ENCODE measurements around the gene RALGAPB. TPM values are rescaled to one million over a fixed set of nuclear protein-coding genes. Genes with fewer than 3 reads are reported as not detected.

RALGAPB gene
- total and polyA plus RNA-seq, 12 donors = 8.4 to 28.2 (median 25.6) TPM

DNA sequence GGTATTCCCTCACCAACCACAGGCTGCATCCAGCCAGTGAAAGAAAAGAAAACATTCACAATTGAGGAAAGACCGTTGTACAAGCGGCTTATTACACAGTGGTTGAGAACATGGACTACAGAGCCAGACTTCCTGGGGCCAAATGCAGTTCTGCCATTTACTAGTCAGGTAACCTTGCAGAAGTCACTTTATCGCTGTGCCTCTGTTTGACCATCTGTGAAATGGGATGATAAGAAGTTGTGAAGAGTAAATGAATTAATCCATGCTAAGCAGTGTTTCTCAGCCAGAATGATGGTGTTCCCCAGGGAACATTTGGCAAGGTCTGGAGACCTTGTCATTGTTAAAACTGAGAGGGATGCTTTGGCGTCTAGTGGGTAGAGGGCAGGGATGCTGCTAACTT is 143.8 kb downstream of the RALGAPB start:
- TF ChIP-seq CTCF (IDR thresholded peaks at IDR 0.05) = no peak
- ATAC-seq = no peak
- WGBS, 2 donors = 83 to 87% methylated on average over 4 of the region's 4 CpGs

GRCh38 chr20:38617011-38617829 is 144.6 kb downstream of the RALGAPB start:
- Histone ChIP-seq H3K4me1 (no peaks in the 10 kb centered on the region), H3K9me3 (no peaks in the 10 kb centered on the region), H3K27ac (no peak overlapping the region), H3K36me3 (no peaks in the 10 kb centered on the region), H3K4me3 (no peak overlapping the region), H3K27me3 (peaks cover 0 to 61% (median 39%) of the 10 kb centered on the region in 7 donors)
- no peak for ATAC-seq
- no peak for DNase-seq
- WGBS, 2 donors = 65 to 82% methylated on average over 16 of the region's 16 CpGs
- no peak for TF ChIP-seq CTCF (IDR thresholded peaks at IDR 0.05)
- intact Hi-C loops (cut with DNase I) = no loop called here

More for the DNA sequence above, 143.8 kb downstream of the RALGAPB start:
- no peak for DNase-seq
- Histone ChIP-seq H3K36me3 (no peaks in the 10 kb centered on the region), H3K4me1 (no peaks in the 10 kb centered on the region), H3K4me3 (no peak overlapping the region), H3K27me3 (peaks cover 0 to 62% (median 40%) of the 10 kb centered on the region in 7 donors), H3K9me3 (no peaks in the 10 kb centered on the region), H3K27ac (no peak overlapping the region)
- intact Hi-C loops (cut with DNase I) = no loop called here

DNA sequence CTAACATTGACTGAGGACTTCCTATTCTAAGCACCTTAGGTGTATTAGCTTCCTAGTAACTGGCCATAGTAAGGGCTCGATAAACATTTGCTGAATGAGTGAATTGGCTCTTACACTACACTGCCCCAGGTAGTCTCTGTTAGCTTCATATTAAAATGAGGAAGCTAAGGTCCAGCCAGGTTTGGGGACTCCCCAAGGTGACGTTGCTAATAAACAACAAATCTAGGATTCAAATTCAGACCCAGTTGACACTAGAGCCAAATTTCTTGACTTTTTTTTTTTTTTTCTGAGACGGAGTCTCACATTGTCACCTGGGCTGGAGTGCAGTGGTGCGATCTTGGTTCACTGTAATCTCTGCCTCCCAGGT is 145.2 kb downstream of the RALGAPB start:
- no peak for TF ChIP-seq CTCF (IDR thresholded peaks at IDR 0.05)
- Histone ChIP-seq H3K36me3 (no peaks in the 10 kb centered on the region), H3K27ac (no peak overlapping the region), H3K4me1 (no peaks in the 10 kb centered on the region), H3K4me3 (no peak overlapping the region), H3K27me3 (peaks cover 0 to 58% (median 36%) of the 10 kb centered on the region in 7 donors), H3K9me3 (no peaks in the 10 kb centered on the region)
- ATAC-seq = no peak
- intact Hi-C loops (cut with DNase I) = no loop called here
- WGBS, 2 donors = 89 to 90% methylated on average over 4 of the region's 4 CpGs
- no peak for DNase-seq

GRCh38 chr20:38620441-38620840 is 147.8 kb downstream of the RALGAPB start:
- WGBS, 2 donors = 55 to 57% methylated on average over 9 of the region's 9 CpGs
- no peak overlapping the region for H3K4me3 ChIP-seq
- H3K27me3 ChIP-seq = peaks cover 0 to 44% (median 31%) of the 10 kb centered on the region in 7 donors
- peaks cover 0 to 10% (median 0%) of the 10 kb centered on the region in 11 donors for H3K9me3 ChIP-seq
- intact Hi-C loops (cut with DNase I) = no loop called here
- H3K36me3 ChIP-seq = no peaks in the 10 kb centered on the region
- TF ChIP-seq CTCF (IDR thresholded peaks at IDR 0.05) = no peak
- ATAC-seq (no peak), DNase-seq (no peak)
- H3K27ac ChIP-seq = no peak overlapping the region
- H3K4me1 ChIP-seq = no peaks in the 10 kb centered on the region
